ENCODE results near the gene MRPL44. TPM values are rescaled to one million over a fixed set of nuclear protein-coding genes. Genes with fewer than 3 reads are reported as not detected.
A peak's percentile ranks its signal among the peaks of the same experiment; 100 is the strongest.

The MRPL44 gene
- total and polyA plus RNA-seq, 2 of the 13 experiments (the other 11 are each of a cell fraction or from before 2014, with no cell fraction given) = 38.4 to 78.0 TPM

GRCh38 chr2:223995569-223995968 is 38.3 kb downstream of the MRPL44 start (continued):
- TF ChIP-seq ZNF296 (CRISPR knock-in tag; conservative IDR thresholded peaks at IDR 0.05) (no peak), HOXA5 (CRISPR knock-in tag; IDR thresholded peaks at IDR 0.05) (no peak), UBTF (CRISPR knock-in tag; IDR thresholded peaks at IDR 0.05) (no peak), ZNF558 (CRISPR knock-in tag; IDR thresholded peaks at IDR 0.05; ENCODE audit: borderline replicate concordance) (no peak), NPAS2 (CRISPR knock-in tag; IDR thresholded peaks at IDR 0.05; ENCODE audit: borderline replicate concordance) (no peak), ELF3 (CRISPR knock-in tag; IDR thresholded peaks at IDR 0.05) (peak; percentile 35; the same call in 1 of the 2 replicates), ZNF460 (CRISPR knock-in tag; IDR thresholded peaks at IDR 0.05; ENCODE audit: borderline replicate concordance) (no peak), ZNF672 (CRISPR knock-in tag; IDR thresholded peaks at IDR 0.05) (no peak), NR1H2 (CRISPR knock-in tag; IDR thresholded peaks at IDR 0.05; ENCODE audit: borderline replicate concordance, low read depth) (no peak), ARID5B (CRISPR knock-in tag; IDR thresholded peaks at IDR 0.05) (peak; percentile 77), GPN1 (CRISPR knock-in tag; IDR thresholded peaks at IDR 0.05; ENCODE audit: borderline replicate concordance) (no peak), ZMYM2 (CRISPR knock-in tag; IDR thresholded peaks at IDR 0.05) (no peak), ZNF564 (CRISPR knock-in tag; IDR thresholded peaks at IDR 0.05) (no peak), HOXD1 (CRISPR knock-in tag; IDR thresholded peaks at IDR 0.05) (no peak), ZNF335 (CRISPR knock-in tag; IDR thresholded peaks at IDR 0.05) (no peak), GLI4 (CRISPR knock-in tag; IDR thresholded peaks at IDR 0.05; ENCODE audit: borderline replicate concordance) (no peak), HNRNPL (IDR thresholded peaks at IDR 0.05; ENCODE audit: low read depth, low read length) (no peak), RNF2 (conservative IDR thresholded peaks at IDR 0.05; ENCODE audit: low read depth) (no peak), FOXM1 (CRISPR knock-in tag; IDR thresholded peaks at IDR 0.05) (no peak), MED8 (CRISPR knock-in tag; IDR thresholded peaks at IDR 0.05; ENCODE audit: insufficient replicate concordance) (no peak)
- TF ChIP-seq, protein P1, sequence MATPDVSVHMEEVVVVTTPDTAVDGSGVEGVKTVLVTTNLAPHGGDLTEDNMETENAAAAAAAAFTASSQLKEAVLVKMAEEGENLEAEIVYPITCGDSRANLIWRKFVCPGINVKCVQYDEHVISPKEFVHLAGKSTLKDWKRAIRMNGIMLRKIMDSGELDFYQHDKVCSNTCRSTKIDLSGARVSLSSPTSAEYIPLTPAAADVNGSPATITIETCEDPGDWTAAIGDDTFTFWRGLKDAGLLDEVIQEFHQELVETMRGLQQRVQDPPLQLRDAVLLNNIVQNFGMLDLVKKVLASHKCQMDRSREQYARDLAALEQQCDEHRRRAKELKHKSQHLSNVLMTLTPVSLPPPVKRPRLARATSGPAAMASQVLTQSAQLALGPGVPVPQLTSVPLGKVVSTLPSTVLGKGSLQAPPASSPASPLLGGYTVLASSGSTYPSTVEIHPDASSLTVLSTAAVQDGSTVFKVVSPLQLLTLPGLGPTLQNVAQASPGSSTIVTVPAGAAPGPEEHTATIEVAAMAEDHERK (CRISPR knock-in tag; IDR thresholded peaks at IDR 0.05; ENCODE audit: low read depth) = no peak
- TF ChIP-seq, protein P2, sequence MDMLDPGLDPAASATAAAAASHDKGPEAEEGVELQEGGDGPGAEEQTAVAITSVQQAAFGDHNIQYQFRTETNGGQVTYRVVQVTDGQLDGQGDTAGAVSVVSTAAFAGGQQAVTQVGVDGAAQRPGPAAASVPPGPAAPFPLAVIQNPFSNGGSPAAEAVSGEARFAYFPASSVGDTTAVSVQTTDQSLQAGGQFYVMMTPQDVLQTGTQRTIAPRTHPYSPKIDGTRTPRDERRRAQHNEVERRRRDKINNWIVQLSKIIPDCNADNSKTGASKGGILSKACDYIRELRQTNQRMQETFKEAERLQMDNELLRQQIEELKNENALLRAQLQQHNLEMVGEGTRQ (IDR thresholded peaks at IDR 0.05; ENCODE audit: low read depth, low read length) = no peak
- TF ChIP-seq, protein P2 (CRISPR knock-in tag; IDR thresholded peaks at IDR 0.05; ENCODE audit: borderline replicate concordance) = no peak

Data from HepG2 (cell line).